Measurements from ENCODE around the gene STK4. TPM values are rescaled to one million over a fixed set of nuclear protein-coding genes. Genes with fewer than 3 reads are reported as not detected.
"Not testable (repeated sequence)": the region's sequence is repeated elsewhere in the genome, so short reads cannot be mapped to it uniquely, and the experiment has no call there.

STK4 gene
- total RNA-seq, 2 donors from 2014 or later, result 26.8 to 32.8 TPM

DNA sequence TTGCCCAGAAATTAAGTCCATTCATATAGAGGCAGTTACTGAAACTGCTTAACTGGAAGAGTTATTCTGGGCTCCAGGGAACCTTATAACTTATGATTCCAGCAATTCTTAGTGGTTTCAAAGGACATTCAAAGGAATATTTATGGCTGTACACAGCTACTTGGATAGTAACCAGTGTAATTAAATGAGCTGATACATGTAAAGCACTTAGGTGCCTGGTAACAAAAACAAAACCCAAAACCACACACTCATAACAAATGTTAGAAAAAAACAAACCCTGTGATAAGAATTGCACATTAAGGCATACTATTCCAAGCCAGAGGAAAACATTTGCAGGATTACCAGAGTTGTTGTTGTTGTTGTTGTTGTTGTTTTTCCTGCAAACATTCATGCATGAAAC lies 51.5 kb downstream of the STK4 start:
- DNase-seq, result no peak
- no peak for ATAC-seq
- intact Hi-C loops (cut with DNase I, micrococcal nuclease), result no loop called here

DNA sequence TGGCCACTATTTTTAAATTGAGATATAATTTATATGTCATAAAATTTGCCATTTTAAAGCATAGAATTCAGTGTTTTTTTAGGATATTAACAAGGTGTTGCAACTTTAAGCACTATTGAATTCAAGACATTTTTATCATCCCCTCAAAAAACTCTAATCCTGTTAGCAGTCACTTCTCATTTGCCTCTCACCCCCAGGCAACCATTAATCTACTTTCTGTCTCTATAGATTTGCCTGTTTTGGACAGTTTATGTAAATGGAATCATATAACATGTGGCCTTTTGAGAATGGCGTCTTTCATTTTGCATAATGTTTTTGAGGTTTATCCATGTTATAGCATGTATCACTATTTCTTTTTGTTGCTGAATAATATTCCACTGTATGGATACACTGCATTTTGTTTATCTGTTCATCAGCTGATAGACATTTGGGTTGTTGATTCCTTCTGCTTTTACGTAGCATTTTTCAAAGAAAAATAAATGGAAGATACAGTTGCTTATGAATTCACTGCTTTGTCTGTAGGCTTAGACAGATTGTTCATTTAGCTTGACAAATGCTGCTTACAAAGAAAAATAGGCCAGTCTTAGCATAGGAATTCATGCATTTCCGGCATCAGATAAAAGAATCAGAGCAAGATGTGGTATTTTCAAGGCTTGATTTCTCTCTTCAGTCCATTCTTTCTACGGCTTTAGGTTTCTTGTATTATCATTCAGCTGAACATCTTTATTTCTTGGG lies 52.9 kb downstream of the STK4 start:
- no peak for ATAC-seq
- intact Hi-C loops (cut with DNase I, micrococcal nuclease), result no loop called here
- DNase-seq, result no peak

DNA sequence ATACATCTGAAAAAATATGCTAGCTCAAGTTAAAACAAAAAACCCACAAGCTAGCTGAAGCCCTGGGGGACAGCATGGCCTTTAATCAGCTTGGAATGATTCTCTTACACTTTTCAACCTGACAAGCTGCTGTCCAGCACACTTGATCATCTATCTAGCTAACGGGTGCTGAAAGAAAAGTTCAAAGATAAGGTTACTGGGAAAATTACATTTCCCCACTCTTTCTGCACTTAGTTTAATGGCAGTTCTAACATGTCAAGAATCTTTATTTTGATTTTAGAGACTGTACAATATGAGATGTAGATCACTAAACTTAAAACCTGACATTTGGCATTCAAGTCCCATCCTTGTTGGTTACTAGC lies 53.4 kb downstream of the STK4 start:
- intact Hi-C loops (cut with DNase I, micrococcal nuclease), result no loop called here
- DNase-seq, result no peak
- ATAC-seq, result no peak

DNA sequence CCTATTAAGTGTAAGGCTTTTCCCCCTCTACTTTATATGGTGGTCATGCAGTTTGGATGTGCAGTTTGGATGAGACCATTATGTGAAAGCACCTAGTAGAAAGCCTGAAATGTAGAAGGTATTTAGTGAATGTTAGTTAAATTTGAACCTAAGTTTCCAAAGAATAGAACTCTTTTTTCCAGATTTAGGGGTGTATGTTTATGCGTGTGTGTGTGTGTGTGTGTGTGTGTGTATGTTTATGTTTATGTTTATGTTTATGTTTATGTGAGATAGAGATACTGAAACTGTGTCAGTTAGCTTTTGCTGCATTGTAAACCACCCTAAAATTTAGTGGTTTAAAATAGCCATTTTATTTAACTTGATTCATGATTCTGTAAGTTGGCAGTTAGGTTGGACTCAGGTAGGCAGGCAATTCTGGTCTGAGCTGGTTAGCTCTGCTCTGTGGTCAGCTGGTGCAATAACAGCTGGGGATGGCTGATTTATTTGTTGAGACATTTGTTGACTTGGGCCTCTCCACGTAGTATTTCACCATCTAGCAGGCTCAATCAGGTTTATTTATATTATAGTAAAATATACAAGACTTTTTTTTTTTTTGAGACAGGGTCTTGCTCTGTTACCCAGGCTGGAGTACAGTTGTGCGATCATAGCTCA lies 54.0 kb downstream of the STK4 start:
- intact Hi-C loops (cut with DNase I, micrococcal nuclease), result no loop called here
- ATAC-seq, result peak; percentile 96
- peak; percentile 13 to 30 for DNase-seq

DNA sequence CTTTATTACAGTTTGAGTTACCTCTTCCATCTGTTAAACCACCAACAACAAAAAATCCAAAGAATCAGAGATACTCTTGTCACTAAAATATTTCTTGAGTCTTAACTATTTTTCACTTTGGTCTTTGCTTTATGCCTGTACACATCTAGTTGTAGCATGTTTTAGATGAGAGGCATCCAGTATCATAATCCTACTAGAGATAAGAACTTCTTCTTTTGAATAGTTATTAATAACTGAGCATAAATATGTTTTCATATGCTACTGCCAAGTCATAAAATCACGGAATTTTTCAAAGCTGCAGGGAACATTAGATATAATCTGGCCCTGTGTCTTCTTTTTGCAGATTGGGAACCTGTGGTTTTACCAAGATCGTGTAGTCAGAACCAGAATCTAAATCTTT lies 55.3 kb downstream of the STK4 start:
- intact Hi-C loops (cut with DNase I, micrococcal nuclease), result no loop called here
- ATAC-seq, result no peak
- no peak for DNase-seq

DNA sequence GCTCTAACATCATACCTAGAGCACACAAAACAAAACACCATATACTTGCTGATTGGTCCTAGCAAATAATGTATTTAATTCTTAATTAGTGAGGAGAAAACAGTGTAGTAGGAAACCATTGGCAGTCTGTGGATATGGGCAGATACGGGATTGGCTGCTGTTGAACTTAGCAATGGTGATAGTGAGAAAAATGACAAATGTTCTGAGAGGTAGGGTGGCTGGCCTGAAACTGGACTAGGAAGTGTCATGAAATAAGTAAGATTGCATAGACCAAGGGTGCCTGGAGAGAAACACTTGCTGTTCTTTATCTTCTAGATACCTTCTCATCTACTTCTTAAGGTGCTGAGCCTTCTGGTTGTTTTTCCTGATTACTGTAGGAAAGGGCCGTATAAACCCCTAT lies 56.8 kb downstream of the STK4 start:
- DNase-seq; ATAC-seq; intact Hi-C loops (cut with DNase I, micrococcal nuclease): not testable (repeated sequence)

DNA sequence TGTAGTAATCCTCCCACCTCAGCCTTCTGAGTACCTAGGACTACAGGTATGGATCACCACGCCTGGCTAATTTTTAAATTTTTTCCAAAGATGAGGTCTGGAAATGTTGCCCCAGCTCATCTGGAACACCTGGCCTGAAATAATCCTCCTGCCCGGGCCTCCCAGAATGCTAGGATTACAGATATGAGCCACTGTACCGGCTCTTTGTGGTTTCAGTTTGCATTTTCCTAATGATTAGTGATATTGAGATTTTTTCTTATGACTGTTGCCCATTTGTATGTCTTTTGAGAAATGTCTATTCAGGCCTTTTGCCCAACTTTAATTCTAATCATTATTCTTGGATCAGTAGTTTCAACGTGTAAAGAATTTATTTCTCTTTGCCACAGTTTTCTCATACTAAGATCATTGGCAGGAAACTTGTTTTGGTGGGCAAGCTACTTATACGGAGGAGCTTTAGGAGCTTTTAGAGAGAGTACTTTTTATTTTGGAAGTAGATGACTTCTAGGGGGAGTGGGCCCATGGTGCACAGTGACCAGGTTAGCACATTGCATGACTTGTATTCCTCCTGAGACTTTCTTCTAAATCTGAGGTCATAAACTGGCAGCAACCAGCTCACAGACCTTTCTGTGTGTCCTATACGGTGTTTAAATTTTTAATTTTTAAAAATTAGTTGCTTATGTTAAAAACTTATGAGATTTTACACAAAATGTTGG lies 62.3 kb downstream of the STK4 start:
- intact Hi-C loops (cut with DNase I, micrococcal nuclease), result no loop called here
- DNase-seq (no peak), ATAC-seq (no peak)

DNA sequence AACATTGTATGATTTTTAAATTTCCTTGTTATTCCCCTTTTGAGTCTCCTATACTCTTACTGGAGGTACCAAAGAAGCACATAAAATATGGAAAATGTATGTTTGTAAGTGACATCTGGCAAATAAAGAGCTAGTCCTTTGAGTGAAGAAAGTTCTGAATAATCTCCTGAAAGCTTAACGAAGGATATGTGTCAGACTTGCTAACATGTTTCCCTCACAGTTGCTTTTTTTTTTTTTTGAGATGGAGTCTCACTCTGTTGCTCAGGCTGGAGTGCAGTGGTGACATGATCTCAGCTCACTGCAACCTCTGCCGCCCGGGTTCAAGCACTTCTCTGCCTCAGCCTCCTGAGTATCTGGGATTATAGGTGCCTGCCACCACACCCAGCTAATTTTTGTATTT lies 63.6 kb downstream of the STK4 start:
- DNase-seq (no peak), ATAC-seq (no peak)
- intact Hi-C loops (cut with DNase I, micrococcal nuclease), result no loop called here

DNA sequence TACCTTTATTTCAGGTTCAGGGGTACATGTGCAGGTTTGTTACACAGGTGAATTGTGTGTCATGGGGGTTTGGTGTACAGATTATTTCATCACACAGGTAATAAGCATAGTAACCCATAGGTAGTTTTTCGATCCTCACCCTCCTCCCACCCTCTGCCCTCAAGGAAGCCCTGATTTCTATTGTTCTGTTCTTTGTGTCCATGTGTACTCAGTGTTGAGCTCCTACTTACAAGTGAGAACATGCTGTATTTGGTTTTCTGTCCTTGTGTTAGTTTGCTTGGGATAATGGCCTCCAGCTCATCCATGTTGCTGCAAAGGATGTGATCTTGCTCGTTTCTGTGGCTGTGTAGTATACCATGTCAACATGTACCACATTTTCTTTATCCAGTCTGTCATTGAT lies 66.0 kb downstream of the STK4 start:
- intact Hi-C loops (cut with DNase I, micrococcal nuclease), result no loop called here
- DNase-seq (no peak), ATAC-seq (no peak)

DNA sequence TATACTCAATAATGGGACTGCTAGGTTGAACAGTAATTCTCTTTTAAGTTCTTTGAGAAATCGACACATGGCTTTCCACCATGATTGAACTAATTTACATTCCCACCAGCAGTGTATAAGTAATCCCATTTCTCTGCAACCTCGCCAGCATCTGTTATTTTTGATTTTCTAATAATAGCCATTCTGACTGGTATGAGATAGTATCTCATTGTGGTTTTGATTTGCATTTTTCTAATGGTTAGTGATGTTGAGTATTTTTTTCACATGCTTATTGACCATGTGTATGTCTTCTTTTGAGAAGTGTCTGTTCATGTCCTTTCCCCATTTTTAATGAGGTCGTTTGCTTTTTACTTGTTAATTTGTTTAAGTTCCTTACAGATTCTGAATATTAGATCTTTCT lies 66.5 kb downstream of the STK4 start:
- no peak for ATAC-seq
- intact Hi-C loops (cut with DNase I, micrococcal nuclease), result no loop called here
- DNase-seq, result no peak

DNA sequence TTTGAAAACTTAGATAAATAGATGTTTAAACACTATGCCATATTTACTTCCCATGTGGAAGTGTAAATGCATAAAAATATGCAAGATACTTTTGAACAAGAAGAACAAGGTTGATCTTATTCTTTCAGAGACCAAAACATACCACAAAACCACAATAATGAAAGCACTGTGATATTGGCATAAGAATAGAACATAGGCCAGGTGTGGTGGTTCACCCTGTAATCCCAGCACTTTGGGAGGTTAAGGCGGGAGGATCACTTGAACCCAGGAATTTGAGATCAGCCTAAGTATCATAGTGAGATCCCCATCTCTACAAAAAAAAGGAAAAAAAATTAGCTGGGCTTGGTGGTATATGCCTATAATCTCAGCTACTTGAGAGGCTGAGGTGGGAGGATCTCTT lies 68.1 kb downstream of the STK4 start:
- no peak for ATAC-seq
- DNase-seq, result no peak
- intact Hi-C loops (cut with DNase I, micrococcal nuclease), result no loop called here

DNA sequence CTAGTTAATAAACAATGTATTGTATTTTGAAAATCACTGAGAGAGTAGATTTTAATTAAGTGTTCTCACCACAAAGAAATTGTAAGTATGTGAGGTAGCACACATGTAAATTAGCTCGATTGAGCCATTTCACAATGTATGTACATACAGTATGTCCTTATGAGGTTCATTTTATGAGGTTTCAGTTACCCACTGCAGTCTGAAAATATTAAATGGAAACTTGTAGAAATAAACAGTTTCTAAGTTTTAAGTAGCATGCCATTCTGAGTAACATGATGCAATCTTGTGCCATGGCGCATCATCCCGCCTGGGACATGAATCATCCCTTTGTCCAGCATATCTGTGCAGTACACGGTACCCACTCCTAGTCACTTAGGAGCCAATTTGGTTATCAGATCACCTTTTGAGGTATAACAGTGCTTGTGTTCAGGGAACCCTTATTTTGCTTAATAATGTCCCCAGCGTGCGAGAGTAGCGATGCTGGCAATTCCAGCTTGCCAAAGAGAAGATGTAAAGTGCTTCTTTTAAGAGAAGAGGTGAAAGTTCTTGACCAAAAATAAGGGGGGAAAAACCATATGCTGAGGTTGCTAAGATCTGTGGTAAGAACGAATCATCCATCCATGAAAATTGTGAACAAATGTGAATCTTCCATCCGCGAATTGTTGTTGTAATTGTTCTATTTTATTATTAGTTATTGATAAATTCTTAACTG lies 69.9 kb downstream of the STK4 start:
- ATAC-seq, result no peak
- intact Hi-C loops (cut with DNase I, micrococcal nuclease), result no loop called here
- DNase-seq, result no peak

DNA sequence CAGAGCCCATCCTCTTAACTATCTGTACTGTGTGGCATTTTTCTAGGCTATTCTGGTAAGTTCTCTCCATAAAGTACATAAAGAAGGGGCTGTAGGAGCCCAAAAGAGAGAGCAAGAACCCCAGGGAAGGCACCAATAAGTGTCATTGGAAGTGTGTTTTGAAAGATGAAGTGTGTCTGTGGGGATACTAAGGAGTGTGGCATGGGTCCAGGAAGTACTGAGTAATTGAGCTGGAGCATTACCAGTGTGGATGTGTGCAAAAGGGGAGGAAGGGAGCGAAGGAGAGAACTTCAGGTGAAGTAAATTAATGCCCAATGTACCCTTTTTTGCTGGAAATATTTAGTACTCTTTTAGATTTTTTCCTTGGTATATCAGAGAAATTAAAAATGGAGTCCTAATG lies 70.7 kb downstream of the STK4 start:
- no peak for DNase-seq
- no peak for ATAC-seq
- intact Hi-C loops (cut with DNase I, micrococcal nuclease), result no loop called here

DNA sequence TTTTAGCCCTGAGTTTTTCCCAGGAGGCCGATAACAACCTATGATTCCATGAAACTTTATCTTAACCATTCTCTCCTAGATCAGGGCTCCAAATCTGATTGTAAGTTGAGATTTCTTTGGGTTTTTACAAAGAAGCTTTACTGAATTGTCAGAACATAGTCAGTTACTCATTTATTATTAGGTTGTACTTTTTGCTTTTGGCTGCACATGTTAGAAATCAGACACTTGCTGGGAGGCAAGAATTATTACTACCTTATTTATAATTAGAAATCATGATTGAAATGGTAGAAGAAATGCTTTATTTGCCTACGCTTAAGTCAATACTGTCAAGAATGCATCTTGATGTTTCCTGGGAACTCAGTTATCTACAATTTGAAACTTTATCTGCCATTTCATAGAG lies 71.3 kb downstream of the STK4 start:
- ATAC-seq, result no peak
- no peak for DNase-seq
- intact Hi-C loops (cut with DNase I, micrococcal nuclease), result no loop called here

DNA sequence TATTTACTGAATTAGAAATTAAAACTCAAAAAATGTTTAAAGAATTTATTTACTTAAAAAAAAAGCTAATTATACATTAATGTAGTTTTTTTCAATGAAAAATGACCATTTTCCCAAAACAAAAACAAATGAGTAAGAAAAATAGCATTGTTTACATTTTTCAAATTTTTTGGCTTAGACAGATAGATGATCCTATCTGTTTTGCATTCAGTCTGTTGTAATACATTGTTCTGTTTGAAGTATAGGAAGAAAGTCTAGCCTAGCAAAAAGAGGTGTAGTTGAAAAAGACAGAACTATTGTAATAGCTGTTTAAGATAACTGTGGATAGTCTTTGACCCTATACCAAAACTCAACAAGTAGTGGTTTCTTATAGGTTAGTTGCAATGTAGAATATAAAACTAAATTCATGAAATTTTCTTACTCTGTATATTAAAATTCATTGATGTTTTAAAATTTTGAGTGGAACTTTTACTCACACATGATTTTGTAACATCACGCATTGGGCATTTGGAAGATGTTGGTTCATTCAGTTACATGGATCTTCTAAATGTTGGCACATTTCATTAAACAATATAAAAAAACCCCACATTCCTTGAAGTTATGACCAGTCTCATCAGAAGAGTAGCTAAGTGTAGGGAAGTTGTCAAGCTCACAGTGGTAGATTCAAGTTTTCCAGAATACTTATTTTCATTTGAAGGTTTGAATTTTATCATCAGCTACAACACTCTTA lies 72.6 kb downstream of the STK4 start:
- intact Hi-C loops (cut with DNase I, micrococcal nuclease), result no loop called here
- DNase-seq (no peak), ATAC-seq (no peak)

DNA sequence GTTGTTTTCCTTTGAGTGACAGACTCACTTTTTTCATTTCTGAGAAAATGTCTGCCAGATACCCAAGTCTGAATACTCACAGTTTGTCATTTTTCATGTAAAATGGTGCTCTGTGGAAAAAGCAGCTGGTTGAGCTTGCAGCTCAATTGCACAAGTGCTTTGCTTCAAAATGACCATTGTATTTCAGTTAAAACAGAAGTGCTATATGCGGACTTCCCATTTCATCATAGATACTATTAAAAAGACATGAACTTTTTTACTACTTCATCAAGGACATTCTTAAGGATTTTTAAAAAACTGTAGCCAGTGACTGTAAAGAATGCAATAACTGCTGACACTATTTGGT lies 73.1 kb downstream of the STK4 start:
- DNase-seq, result no peak
- no peak for ATAC-seq
- intact Hi-C loops (cut with DNase I, micrococcal nuclease), result no loop called here

DNA sequence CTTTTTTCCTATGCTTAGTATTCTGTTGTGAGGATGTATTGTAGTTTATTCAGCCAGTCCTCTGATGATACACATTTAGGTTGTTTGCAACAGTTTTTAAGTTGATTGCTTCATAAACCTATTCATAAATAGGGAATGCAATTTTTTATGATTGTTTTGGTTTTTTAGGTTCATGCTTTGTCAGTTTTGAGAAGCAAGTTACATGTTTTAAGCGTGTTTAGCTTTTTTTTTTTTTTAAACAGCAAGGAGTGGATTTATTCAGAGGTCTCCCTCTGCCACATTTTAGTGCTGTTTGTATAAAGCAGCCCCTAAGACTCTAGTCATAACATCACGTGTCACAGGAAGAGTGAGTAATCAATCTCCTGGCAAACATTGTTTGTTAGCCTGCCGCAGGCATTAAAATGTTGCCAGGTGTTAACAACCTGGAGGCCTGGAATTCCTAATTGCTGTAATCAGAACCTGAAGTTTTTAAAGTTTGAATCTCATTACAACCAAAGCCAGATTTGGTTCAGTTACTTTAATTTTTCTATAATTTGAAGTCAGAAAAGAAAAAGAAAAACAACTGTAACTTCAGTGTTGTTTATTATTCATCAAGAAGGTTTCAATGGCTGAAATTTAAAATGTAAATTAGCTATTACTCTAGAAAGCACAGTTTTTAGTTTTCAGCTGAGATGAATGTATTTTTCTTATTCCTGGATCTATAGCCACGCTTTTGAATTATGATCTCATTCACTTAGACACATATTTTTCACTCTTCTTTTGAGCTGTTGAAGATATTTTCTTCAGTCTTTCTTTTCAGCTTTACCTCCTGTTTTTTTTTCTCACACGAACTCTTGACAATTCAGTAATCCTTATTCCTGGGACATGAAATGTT lies 75.4 kb downstream of the STK4 start:
- no peak for DNase-seq
- intact Hi-C loops (cut with DNase I, micrococcal nuclease), result loop anchor here (10.0 kb wide), 2 partner anchors 53 to 253 kb away; no protein-coding TSS in a partner anchor
- ATAC-seq, result peak; percentile 73

DNA sequence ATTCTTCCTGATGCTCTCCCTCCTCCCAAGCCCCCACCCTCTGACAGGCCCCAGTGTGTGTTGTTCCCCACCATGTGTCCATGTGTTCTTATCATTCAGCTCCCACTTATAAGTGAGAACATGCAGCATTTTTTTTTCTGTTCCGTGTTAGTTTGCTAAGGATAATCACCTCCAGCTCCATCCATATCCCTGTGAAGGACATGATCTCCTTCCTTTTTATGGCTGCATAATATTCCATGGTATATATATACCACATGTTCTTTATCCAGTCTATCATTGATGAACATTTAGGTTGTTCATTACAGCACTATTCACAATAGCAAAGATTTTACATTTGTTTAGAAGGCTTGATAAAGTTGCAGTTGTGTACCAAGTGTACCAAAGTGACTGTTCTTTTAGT lies 76.7 kb downstream of the STK4 start:
- no peak for DNase-seq
- ATAC-seq, result no peak
- intact Hi-C loops (cut with DNase I, micrococcal nuclease), result loop anchor here (10.0 kb wide), 2 partner anchors 52 to 252 kb away; no protein-coding TSS in a partner anchor
